ES-I3 (cell line): ENCODE data around the gene ELP5.

Experiments
- H3K36me3 ChIP-seq: 2 replicates; pipeline ENCODE4 v1.6.1; 2013; ENCODE audit warnings: mild to moderate bottlenecking, low read length, control low read depth, moderate library complexity; ENCODE audit not compliant: insufficient read depth
- H3K4me1 ChIP-seq: 2 replicates; pipeline ENCODE4 v1.6.1; 2013; ENCODE audit warnings: mild to moderate bottlenecking, control low read depth, low read length; ENCODE audit not compliant: insufficient read depth
- H3K9ac ChIP-seq: 2 replicates; pipeline ENCODE4 v1.6.1; 2013; ENCODE audit warnings: low read depth, mild to moderate bottlenecking, low read length, moderate library complexity
- H3K9me3 ChIP-seq: 2 replicates; pipeline ENCODE4 v1.6.1; 2013; ENCODE audit warnings: mild to moderate bottlenecking, low read length, moderate library complexity; ENCODE audit not compliant: control insufficient read depth, insufficient read depth

ELP5 gene

GRCh38 chr17:7223375-7223774, 28.6 kb upstream of the ELP5 start:
- Histone ChIP-seq H3K9me3 (no peaks in the 10 kb centered on the region), H3K9ac (no peak overlapping the region), H3K4me1 (peaks cover 4% of the 10 kb centered on the region; the same call in 1 of the 2 replicates), H3K36me3 (peaks cover 15% of the 10 kb centered on the region; the same call in 1 of the 2 replicates)

- Histone ChIP-seq H3K9ac (no peak overlapping the region), H3K9me3 (no peaks in the 10 kb centered on the region), H3K36me3 (peaks cover 17% of the 10 kb centered on the region; the same call in 1 of the 2 replicates), H3K4me1 (no peaks in the 10 kb centered on the region; the same call in 1 of the 2 replicates)
Observed at GRCh38 chr17:7224110-7224509, 27.9 kb upstream of the ELP5 start.

- Histone ChIP-seq H3K9ac (no peak overlapping the region), H3K9me3 (no peaks in the 10 kb centered on the region), H3K36me3 (peaks cover 17% of the 10 kb centered on the region; the same call in 1 of the 2 replicates), H3K4me1 (no peaks in the 10 kb centered on the region; the same call in 1 of the 2 replicates)
Observed at GRCh38 chr17:7224661-7225111, 27.3 kb upstream of the ELP5 start.

GRCh38 chr17:7225711-7226331, 26.2 kb upstream of the ELP5 start:
- peaks cover 22% of the 10 kb centered on the region; the same call in 1 of the 2 replicates for H3K36me3 ChIP-seq
- H3K9ac ChIP-seq: no peak overlapping the region
- no peaks in the 10 kb centered on the region for H3K9me3 ChIP-seq
- no peaks in the 10 kb centered on the region; the same call in 1 of the 2 replicates for H3K4me1 ChIP-seq

- no peaks in the 10 kb centered on the region for H3K9me3 ChIP-seq
Observed at GRCh38 chr17:7226721-7227710, 25.0 kb upstream of the ELP5 start.

GRCh38 chr17:7228920-7229319, 23.1 kb upstream of the ELP5 start:
- peaks cover 16% of the 10 kb centered on the region; the same call in 1 of the 2 replicates for H3K36me3 ChIP-seq
- H3K4me1 ChIP-seq: peaks cover 4% of the 10 kb centered on the region; the same call in 1 of the 2 replicates
- no peak overlapping the region for H3K9ac ChIP-seq
- H3K9me3 ChIP-seq: no peaks in the 10 kb centered on the region

More at GRCh38 chr17:7226721-7227710, 25.0 kb upstream of the ELP5 start:
- peaks cover 22% of the 10 kb centered on the region; the same call in 1 of the 2 replicates for H3K36me3 ChIP-seq
- H3K9ac ChIP-seq: no peak overlapping the region
- peaks cover 2% of the 10 kb centered on the region; the same call in 1 of the 2 replicates for H3K4me1 ChIP-seq

GRCh38 chr17:7229504-7229903, 22.5 kb upstream of the ELP5 start:
- Histone ChIP-seq H3K9me3 (no peaks in the 10 kb centered on the region), H3K4me1 (peaks cover 4% of the 10 kb centered on the region; the same call in 1 of the 2 replicates), H3K36me3 (peaks cover 15% of the 10 kb centered on the region; the same call in 1 of the 2 replicates), H3K9ac (no peak overlapping the region)

GRCh38 chr17:7232114-7232513, 19.9 kb upstream of the ELP5 start:
- peaks cover 22% of the 10 kb centered on the region for H3K36me3 ChIP-seq
- H3K4me1 ChIP-seq: peaks cover 6% of the 10 kb centered on the region
- no peaks in the 10 kb centered on the region for H3K9me3 ChIP-seq
- H3K9ac ChIP-seq: no peak overlapping the region; the same call in 1 of the 2 replicates

GRCh38 chr17:7233701-7234082, 18.3 kb upstream of the ELP5 start:
- Histone ChIP-seq H3K9ac (peak overlapping the region; percentile 98), H3K9me3 (no peaks in the 10 kb centered on the region), H3K36me3 (peaks cover 15% of the 10 kb centered on the region), H3K4me1 (peaks cover 10% of the 10 kb centered on the region)

- H3K9ac ChIP-seq: peak within 1 kb of the TSS; percentile 98
- peaks cover 15% of the 10 kb centered on the region for H3K36me3 ChIP-seq
- H3K4me1 ChIP-seq: peaks cover 10% of the 10 kb centered on the region
- no peaks in the 10 kb centered on the region for H3K9me3 ChIP-seq
Observed at GRCh38 chr17:7234083-7234951, 17.7 kb upstream of the ELP5 start, which contains the start of gene DVL2. TSS of gene DVL2 (minus strand) at chr17:7234517. CDS start at chr17:7234262, 255 bp downstream.

GRCh38 chr17:7235693-7236665, 16.0 kb upstream of the ELP5 start:
- peaks cover 10% of the 10 kb centered on the region for H3K36me3 ChIP-seq
- H3K9ac ChIP-seq: no peak overlapping the region
- H3K4me1 ChIP-seq: peaks cover 17% of the 10 kb centered on the region

GRCh38 chr17:7236808-7237207, 15.2 kb upstream of the ELP5 start:
- H3K36me3 ChIP-seq: peaks cover 10% of the 10 kb centered on the region
- H3K4me1 ChIP-seq: peaks cover 23% of the 10 kb centered on the region
- H3K9ac ChIP-seq: no peak overlapping the region
- no peaks in the 10 kb centered on the region for H3K9me3 ChIP-seq

More at GRCh38 chr17:7235693-7236665, 16.0 kb upstream of the ELP5 start:
- H3K9me3 ChIP-seq: no peaks in the 10 kb centered on the region
